GM19099 (cell line): ENCODE data around the gene TMEM205.

Experiments
- POLR2A ChIP-seq: IDR thresholded peaks from 3 replicates; pipeline ENCODE4 v1.6.1; 2011; ENCODE audit warnings: low read depth; ENCODE audit not compliant: insufficient read length; ENCODE audit errors: extremely low read depth

The TMEM205 gene

GRCh38 chr19:11293433-11294389, 52.4 kb downstream of the TMEM205 start:
- no peak for TF ChIP-seq POLR2A
